NT2/D1 (cell line): ENCODE data around the gene WDFY3.

Source experiments
- SUZ12 ChIP-seq: IDR thresholded peaks from 2 replicates; pipeline ENCODE4 v1.6.1; 2011; ENCODE audit not compliant: insufficient read length, insufficient read depth; ENCODE audit errors: extremely low read depth
- YY1 ChIP-seq: IDR thresholded peaks from 2 replicates; pipeline ENCODE4 v1.6.1; 2011; ENCODE audit not compliant: insufficient read length, insufficient read depth
- ZNF274 ChIP-seq: IDR thresholded peaks from 2 replicates; pipeline ENCODE4 v1.6.1; 2011; ENCODE audit warnings: mild to moderate bottlenecking, low read depth, low read length

DNA sequence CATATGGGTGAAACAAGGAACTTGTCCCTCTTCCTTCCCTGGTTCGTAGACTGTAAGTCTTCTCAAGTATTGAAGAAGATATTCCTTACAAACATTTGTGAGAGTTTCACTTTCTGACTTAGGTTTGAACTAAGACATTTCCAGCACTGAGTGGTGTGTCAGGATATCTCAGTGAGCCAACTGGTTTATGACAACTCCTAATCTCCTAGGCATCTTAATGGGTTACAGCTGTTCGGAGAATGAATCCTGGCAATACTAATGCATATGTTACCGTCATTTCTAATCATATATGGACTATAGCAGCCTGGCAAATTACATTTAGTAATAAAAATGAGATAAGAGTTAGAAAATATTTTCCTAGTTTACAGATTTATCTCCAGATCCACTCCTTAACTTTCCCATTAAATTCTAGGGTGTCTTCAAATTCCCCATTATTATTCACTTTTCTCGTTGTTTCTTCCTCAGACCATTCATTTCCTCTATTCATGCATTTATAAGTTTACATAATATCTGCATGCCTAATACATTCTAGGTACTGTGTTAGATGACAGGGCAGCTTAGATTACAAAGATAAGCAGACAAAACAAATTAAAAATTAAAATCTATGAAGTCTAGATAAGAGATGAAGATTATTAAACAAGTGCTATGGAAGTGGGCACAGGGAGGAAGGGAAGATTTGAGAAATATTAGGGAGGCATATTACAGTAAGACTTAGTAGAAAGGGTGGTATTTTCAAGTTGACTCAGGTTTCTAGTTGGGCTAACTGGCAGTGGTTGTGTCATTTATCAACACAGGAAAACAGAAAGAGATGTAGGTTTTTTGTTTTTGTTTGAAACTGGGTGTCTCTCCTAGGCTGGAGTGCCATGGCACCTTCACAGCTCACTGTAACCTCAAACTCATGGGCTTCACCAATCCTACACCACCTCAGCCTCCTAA is 173.9 kb downstream of the WDFY3 start:
- TF ChIP-seq ZNF274 (no peak), SUZ12 (no peak), YY1 (no peak)
